ENCODE measurements around the gene DLGAP1.

The DLGAP1 gene

DNA sequence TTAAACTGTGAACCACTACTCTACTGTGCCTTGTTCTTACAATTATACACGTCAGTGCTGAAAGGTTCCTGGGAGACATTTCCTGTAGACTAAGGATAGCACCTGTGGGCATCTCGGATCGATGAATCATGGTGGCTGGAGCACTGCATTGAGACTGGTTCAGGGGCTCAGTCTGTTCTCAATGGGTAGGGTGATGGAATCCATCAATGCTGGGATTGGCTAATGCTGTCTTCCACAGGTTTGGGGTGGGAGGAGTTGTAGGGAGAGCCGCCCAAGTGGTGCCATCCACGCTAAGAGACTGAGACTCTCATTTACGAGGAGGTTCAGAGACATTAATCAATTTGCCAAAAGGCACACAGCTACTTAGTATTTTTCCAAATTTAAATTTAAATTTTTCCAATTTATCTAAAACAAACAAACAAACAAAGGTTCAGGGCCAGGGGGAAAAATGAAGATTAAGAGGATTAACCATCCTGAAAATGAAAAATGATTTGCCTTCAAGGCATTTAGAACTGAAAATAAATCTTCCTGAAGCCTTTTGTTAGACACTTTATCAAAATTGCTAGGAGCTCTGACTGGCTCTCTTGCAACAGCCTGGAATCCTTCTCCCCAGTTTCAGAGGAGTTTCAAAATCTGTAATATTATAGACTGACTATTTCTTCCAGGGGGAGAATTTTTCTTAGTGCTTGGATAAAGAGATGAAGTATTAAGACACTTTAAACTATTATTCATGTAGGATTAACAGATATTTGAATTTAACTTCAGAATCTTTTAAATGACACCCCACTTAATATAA, 645.9 kb downstream of the DLGAP1 start:
- no peak overlapping the region for H3K27ac ChIP-seq (ENCODE audit: low read depth, low read length, poor library complexity, severe bottlenecking)
- H3F3A ChIP-seq (ENCODE audit: insufficient read depth, low read length): no peaks in the 10 kb centered on the region
- no peaks in the 10 kb centered on the region for H3K27me3 ChIP-seq (ENCODE audit: insufficient read depth, low read length)
- peaks cover 8% of the 10 kb centered on the region for H3K4me1 ChIP-seq (ENCODE audit: insufficient read depth, low read length, severe bottlenecking)
- no peaks in the 10 kb centered on the region; the same call in 1 of the 2 replicates for H3K36me3 ChIP-seq (ENCODE audit: insufficient read depth, low read length)
- no peak overlapping the region for H3K4me3 ChIP-seq (ENCODE audit: low read depth, low read length, poor library complexity, severe bottlenecking)
- H3K79me2 ChIP-seq (ENCODE audit: insufficient read depth, low read length): no peaks in the 10 kb centered on the region
- H2AFZ ChIP-seq (ENCODE audit: low read length): no peak overlapping the region
- TF ChIP-seq, protein P1, sequence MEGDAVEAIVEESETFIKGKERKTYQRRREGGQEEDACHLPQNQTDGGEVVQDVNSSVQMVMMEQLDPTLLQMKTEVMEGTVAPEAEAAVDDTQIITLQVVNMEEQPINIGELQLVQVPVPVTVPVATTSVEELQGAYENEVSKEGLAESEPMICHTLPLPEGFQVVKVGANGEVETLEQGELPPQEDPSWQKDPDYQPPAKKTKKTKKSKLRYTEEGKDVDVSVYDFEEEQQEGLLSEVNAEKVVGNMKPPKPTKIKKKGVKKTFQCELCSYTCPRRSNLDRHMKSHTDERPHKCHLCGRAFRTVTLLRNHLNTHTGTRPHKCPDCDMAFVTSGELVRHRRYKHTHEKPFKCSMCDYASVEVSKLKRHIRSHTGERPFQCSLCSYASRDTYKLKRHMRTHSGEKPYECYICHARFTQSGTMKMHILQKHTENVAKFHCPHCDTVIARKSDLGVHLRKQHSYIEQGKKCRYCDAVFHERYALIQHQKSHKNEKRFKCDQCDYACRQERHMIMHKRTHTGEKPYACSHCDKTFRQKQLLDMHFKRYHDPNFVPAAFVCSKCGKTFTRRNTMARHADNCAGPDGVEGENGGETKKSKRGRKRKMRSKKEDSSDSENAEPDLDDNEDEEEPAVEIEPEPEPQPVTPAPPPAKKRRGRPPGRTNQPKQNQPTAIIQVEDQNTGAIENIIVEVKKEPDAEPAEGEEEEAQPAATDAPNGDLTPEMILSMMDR (IDR thresholded peaks at IDR 0.05; ENCODE audit: low read length): no peak
- no peak for TF ChIP-seq EZH2 (IDR thresholded peaks at IDR 0.05; ENCODE audit: borderline replicate concordance, low read length)
- no peaks in the 10 kb centered on the region for H3K9me3 ChIP-seq (ENCODE audit: low read length)
- H3K9me2 ChIP-seq (ENCODE audit: low read depth, low read length): no peaks in the 10 kb centered on the region
- no peak overlapping the region for H3K4me2 ChIP-seq (ENCODE audit: low read length)
- no peak overlapping the region for H3K9ac ChIP-seq (ENCODE audit: low read length)
- H4K20me1 ChIP-seq (ENCODE audit: insufficient read depth, low read length): no peaks in the 10 kb centered on the region

DNA sequence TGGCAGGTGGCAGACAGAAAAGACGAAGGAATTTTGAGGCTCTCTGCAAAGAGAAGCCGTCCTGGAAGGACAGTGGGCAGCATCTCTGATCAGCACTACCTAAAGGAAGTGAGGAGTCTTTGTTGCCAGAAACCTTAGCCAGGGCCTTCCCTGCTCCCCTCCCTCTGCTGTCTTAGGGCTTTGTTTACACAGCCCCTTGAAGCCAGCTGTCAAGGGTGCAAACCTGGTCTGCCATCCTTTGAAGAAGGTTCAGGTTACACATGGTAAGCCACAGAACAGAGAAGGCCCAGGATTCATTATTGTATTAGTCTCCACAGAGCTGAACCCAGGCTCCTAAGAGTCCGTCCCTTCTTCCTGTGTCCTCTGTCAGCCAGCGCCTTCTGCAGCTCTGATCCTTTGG, 648.5 kb downstream of the DLGAP1 start:
- Histone ChIP-seq H3K36me3 (ENCODE audit: insufficient read depth, low read length) (no peaks in the 10 kb centered on the region; the same call in 1 of the 2 replicates), H3K9me3 (ENCODE audit: low read length) (no peaks in the 10 kb centered on the region), H3K4me3 (ENCODE audit: low read depth, low read length, poor library complexity, severe bottlenecking) (no peak overlapping the region), H3K79me2 (ENCODE audit: insufficient read depth, low read length) (no peaks in the 10 kb centered on the region), H3K4me1 (ENCODE audit: insufficient read depth, low read length, severe bottlenecking) (peaks cover 8% of the 10 kb centered on the region), H3K9ac (ENCODE audit: low read length) (no peak overlapping the region), H4K20me1 (ENCODE audit: insufficient read depth, low read length) (no peaks in the 10 kb centered on the region), H3K4me2 (ENCODE audit: low read length) (no peak overlapping the region), H3F3A (ENCODE audit: insufficient read depth, low read length) (no peaks in the 10 kb centered on the region), H3K27ac (ENCODE audit: low read depth, low read length, poor library complexity, severe bottlenecking) (no peak overlapping the region), H2AFZ (ENCODE audit: low read length) (no peak overlapping the region), H3K9me2 (ENCODE audit: low read depth, low read length) (no peaks in the 10 kb centered on the region), H3K27me3 (ENCODE audit: insufficient read depth, low read length) (no peaks in the 10 kb centered on the region)
- TF ChIP-seq, protein P1 (IDR thresholded peaks at IDR 0.05; ENCODE audit: low read length): no peak
- no peak for TF ChIP-seq EZH2 (IDR thresholded peaks at IDR 0.05; ENCODE audit: borderline replicate concordance, low read length)

DNA sequence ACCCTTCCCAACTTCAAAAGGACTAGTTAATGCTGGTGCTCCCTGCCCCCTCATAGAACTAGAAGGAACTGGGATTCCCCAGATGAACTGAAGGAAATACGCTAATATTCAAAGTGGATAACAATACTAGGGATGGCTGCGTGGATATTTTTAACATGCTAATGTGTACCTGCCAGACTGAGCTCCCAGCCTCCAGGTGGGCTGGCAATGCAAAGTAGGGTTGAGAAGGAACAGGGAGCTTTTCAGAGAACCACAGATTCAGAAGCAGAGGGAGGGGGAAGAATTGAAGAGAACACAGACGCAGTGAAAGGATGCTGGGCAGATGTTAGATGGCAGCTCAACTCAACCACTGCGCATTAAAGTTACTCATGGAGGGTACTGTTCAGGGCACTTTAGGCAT, 650.8 kb downstream of the DLGAP1 start:
- Histone ChIP-seq H3K36me3 (ENCODE audit: insufficient read depth, low read length) (no peaks in the 10 kb centered on the region), H3K9me2 (ENCODE audit: low read depth, low read length) (no peaks in the 10 kb centered on the region), H3F3A (ENCODE audit: insufficient read depth, low read length) (no peaks in the 10 kb centered on the region), H3K9ac (ENCODE audit: low read length) (no peak overlapping the region), H2AFZ (ENCODE audit: low read length) (no peak overlapping the region), H3K4me1 (ENCODE audit: insufficient read depth, low read length, severe bottlenecking) (peaks cover 8% of the 10 kb centered on the region), H3K4me3 (ENCODE audit: low read depth, low read length, poor library complexity, severe bottlenecking) (no peak overlapping the region), H3K79me2 (ENCODE audit: insufficient read depth, low read length) (no peaks in the 10 kb centered on the region), H3K27ac (ENCODE audit: low read depth, low read length, poor library complexity, severe bottlenecking) (no peak overlapping the region), H3K27me3 (ENCODE audit: insufficient read depth, low read length) (no peaks in the 10 kb centered on the region), H3K9me3 (ENCODE audit: low read length) (no peaks in the 10 kb centered on the region), H3K4me2 (ENCODE audit: low read length) (no peak overlapping the region), H4K20me1 (ENCODE audit: insufficient read depth, low read length) (no peaks in the 10 kb centered on the region)
- no peak for TF ChIP-seq EZH2 (IDR thresholded peaks at IDR 0.05; ENCODE audit: borderline replicate concordance, low read length)
- TF ChIP-seq, protein P1 (IDR thresholded peaks at IDR 0.05; ENCODE audit: low read length): no peak

All from OCI-LY1 (cell line).